ENCODE data around the gene SREBF1. TPM values are rescaled to one million over a fixed set of nuclear protein-coding genes. Genes with fewer than 3 reads are reported as not detected.
A peak's percentile ranks its signal among the peaks of the same experiment; 100 is the strongest.

SREBF1 gene
- polyA plus RNA-seq, 3 donors, result 7.6 to 35.9 (median 10.5) TPM

- no peak overlapping the region for H3K27ac Mint-ChIP-seq
- intact Hi-C loops (cut with micrococcal nuclease), result loop anchor here (5.0 to 10.0 kb wide), 2 partner anchors 211 to 224 kb away; partner anchors contain the start of genes ATPAF2 (in 1 of the 2) and GID4 (in 1 of the 2)
Observed at GRCh38 chr17:17813725-17814095, 23.1 kb downstream of the SREBF1 start.

DNA sequence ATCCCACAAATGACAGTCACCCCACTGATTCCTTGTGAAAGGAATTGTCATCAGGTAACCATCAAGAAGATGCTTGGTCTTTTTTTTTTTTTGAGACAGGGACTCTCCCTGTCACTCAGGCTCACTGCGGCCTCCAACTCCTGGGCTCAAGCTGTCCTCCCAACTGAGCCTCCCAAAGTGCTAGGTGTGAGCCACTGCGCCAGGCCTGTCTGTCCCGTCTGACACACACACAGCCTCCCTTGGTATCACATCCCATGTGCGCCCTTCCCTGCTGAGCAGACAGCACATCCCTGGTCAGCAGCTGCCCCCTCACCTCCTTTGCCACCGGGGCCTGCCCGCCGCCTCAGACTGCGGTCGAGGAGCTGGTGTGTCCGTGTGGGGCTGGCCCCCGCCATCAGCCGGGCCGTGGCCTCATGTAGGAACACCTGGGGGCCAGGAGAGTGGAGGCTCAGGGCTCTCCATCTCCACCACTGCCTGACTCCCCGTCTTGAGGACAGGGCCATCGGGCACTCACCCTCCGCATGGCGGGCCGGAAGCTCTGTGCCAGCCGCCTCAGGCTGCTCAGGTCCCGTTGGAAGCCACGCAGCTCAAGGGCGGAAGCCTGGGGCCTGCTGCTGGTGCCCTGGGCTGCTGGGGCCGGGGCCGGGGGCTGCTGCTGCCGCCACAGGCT lies 23.6 kb downstream of the SREBF1 start:
- intact Hi-C loops (cut with micrococcal nuclease), result loop anchor here (5.0 to 10.0 kb wide), 2 partner anchors 212 to 224 kb away; partner anchors contain the start of genes ATPAF2 (in 1 of the 2) and GID4 (in 1 of the 2)
- peaks cover 51 to 74% of the 10 kb centered on the region in 2 donors for H3K36me3 Mint-ChIP-seq

More at GRCh38 chr17:17813725-17814095, 23.1 kb downstream of the SREBF1 start:
- Histone ChIP-seq H2AFZ (ENCODE audit: insufficient read depth, low read depth, low read length, poor library complexity, severe bottlenecking) (no peak overlapping the region), H3K79me2 (ENCODE audit: insufficient read depth, low read length) (no peaks in the 10 kb centered on the region), H3K4me1 (ENCODE audit: control insufficient read depth in 1 of 2, insufficient read depth in 2 of 2, low read length in 2 of 2) (peaks cover 5 to 6% of the 10 kb centered on the region in 2 donors), H3K9ac (ENCODE audit: insufficient read depth, low read length, poor library complexity, severe bottlenecking) (no peak overlapping the region), H3K4me2 (replicated peaks; ENCODE audit: extremely low read depth, low read length, poor library complexity, severe bottlenecking) (no peak overlapping the region), H3K4me3 (replicated peaks in 1 of 3; ENCODE audit: low read depth in 2 of 3, low read length in 3 of 3) (no peak overlapping the region), H3K27ac (ENCODE audit: low read depth in 1 of 2, low read length in 2 of 2) (no peak overlapping the region), H3K27me3 (ENCODE audit: control insufficient read depth in 2 of 2, insufficient read depth in 2 of 2, low read length in 2 of 2) (no peaks in the 10 kb centered on the region), H3K9me3 (replicated peaks in 1 of 2; ENCODE audit: control insufficient read depth in 1 of 2, insufficient read depth in 1 of 2, low read length in 2 of 2) (no peaks in the 10 kb centered on the region), H3K36me3 (replicated peaks in 1 of 2; ENCODE audit: control insufficient read depth in 1 of 2, insufficient read depth in 2 of 2, low read length in 2 of 2) (peaks cover 64 to 80% of the 10 kb centered on the region in 2 donors), H4K20me1 (ENCODE audit: insufficient read depth, low read length) (peaks cover 21% of the 10 kb centered on the region)
- H3K36me3 Mint-ChIP-seq, result peaks cover 54 to 76% of the 10 kb centered on the region in 2 donors
- 91% methylated on average over 12 of the region's 16 CpGs for WGBS (ENCODE audit: insufficient coverage)
- peaks cover 0 to 2% (median 0%) of the 10 kb centered on the region in 7 donors for H3K9me3 Mint-ChIP-seq
- TF ChIP-seq, protein P1, sequence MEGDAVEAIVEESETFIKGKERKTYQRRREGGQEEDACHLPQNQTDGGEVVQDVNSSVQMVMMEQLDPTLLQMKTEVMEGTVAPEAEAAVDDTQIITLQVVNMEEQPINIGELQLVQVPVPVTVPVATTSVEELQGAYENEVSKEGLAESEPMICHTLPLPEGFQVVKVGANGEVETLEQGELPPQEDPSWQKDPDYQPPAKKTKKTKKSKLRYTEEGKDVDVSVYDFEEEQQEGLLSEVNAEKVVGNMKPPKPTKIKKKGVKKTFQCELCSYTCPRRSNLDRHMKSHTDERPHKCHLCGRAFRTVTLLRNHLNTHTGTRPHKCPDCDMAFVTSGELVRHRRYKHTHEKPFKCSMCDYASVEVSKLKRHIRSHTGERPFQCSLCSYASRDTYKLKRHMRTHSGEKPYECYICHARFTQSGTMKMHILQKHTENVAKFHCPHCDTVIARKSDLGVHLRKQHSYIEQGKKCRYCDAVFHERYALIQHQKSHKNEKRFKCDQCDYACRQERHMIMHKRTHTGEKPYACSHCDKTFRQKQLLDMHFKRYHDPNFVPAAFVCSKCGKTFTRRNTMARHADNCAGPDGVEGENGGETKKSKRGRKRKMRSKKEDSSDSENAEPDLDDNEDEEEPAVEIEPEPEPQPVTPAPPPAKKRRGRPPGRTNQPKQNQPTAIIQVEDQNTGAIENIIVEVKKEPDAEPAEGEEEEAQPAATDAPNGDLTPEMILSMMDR (IDR thresholded peaks at IDR 0.05), result no peak
- DNase-seq, result no peak
- H3K27me3 Mint-ChIP-seq (ENCODE audit: low read depth in 3 of 3), result peaks cover 0 to 3% (median 3%) of the 10 kb centered on the region in 3 donors
- peaks cover 10% of the 10 kb centered on the region for H3K4me1 Mint-ChIP-seq
- no peak overlapping the region for H3K4me3 Mint-ChIP-seq

More for the DNA sequence above, 23.6 kb downstream of the SREBF1 start:
- TF ChIP-seq, protein P1 (IDR thresholded peaks at IDR 0.05), result no peak
- no peak for DNase-seq
- H3K4me3 Mint-ChIP-seq, result no peak overlapping the region
- peaks cover 0 to 3% (median 3%) of the 10 kb centered on the region in 3 donors for H3K27me3 Mint-ChIP-seq (ENCODE audit: low read depth in 3 of 3)
- Histone ChIP-seq H3K27ac (ENCODE audit: low read depth in 1 of 2, low read length in 2 of 2) (no peak overlapping the region), H3K9me3 (replicated peaks in 1 of 2; ENCODE audit: control insufficient read depth in 1 of 2, insufficient read depth in 1 of 2, low read length in 2 of 2) (no peaks in the 10 kb centered on the region), H3K4me1 (ENCODE audit: control insufficient read depth in 1 of 2, insufficient read depth in 2 of 2, low read length in 2 of 2) (peaks cover under 1 to 1% of the 10 kb centered on the region in 2 donors), H2AFZ (ENCODE audit: insufficient read depth, low read depth, low read length, poor library complexity, severe bottlenecking) (no peak overlapping the region), H3K36me3 (replicated peaks in 1 of 2; ENCODE audit: control insufficient read depth in 1 of 2, insufficient read depth in 2 of 2, low read length in 2 of 2) (peaks cover 59 to 78% of the 10 kb centered on the region in 2 donors), H3K79me2 (ENCODE audit: insufficient read depth, low read length) (no peaks in the 10 kb centered on the region), H3K4me2 (replicated peaks; ENCODE audit: extremely low read depth, low read length, poor library complexity, severe bottlenecking) (no peak overlapping the region), H3K9ac (ENCODE audit: insufficient read depth, low read length, poor library complexity, severe bottlenecking) (no peak overlapping the region), H3K4me3 (replicated peaks in 1 of 3; ENCODE audit: low read depth in 2 of 3, low read length in 3 of 3) (no peak overlapping the region), H3K27me3 (ENCODE audit: control insufficient read depth in 2 of 2, insufficient read depth in 2 of 2, low read length in 2 of 2) (no peaks in the 10 kb centered on the region), H4K20me1 (ENCODE audit: insufficient read depth, low read length) (peaks cover 17% of the 10 kb centered on the region)
- peak overlapping the region in 2 of 7 donors; percentile 15 to 30 for H3K27ac Mint-ChIP-seq
- WGBS (ENCODE audit: insufficient coverage), result 96% methylated on average over 25 of the region's 25 CpGs
- peaks cover 0 to 2% (median 0%) of the 10 kb centered on the region in 7 donors for H3K9me3 Mint-ChIP-seq
- H3K4me1 Mint-ChIP-seq, result peaks cover 5% of the 10 kb centered on the region

All from CD14-positive monocyte (primary cell).